GM12878 (cell line): ENCODE results near the gene PCBD1.

Experiments
- CEBPB ChIP-seq, 2 experiments: fragments of 150-350 bp in 1 of 2; IDR thresholded peaks; 2 replicates each; pipeline ENCODE4 v1.6.1; 2012 to 2014; ENCODE audit warnings: low read depth in 2 of 2, low read length in 2 of 2, borderline replicate concordance in 1 of 2, inconsistent platforms in 1 of 2
- NRF1 ChIP-seq: conservative IDR thresholded peaks from 2 replicates; pipeline ENCODE4 v1.6.1; 2011; ENCODE audit warnings: mild to moderate bottlenecking, low read depth, low read length, improper control_type of control experiment
- POLR2A ChIP-seq: IDR thresholded peaks from 2 replicates; pipeline ENCODE4 v1.6.1; 2011; ENCODE audit warnings: low read depth, mild to moderate bottlenecking, low read length
- POLR2AphosphoS2 ChIP-seq: IDR thresholded peaks from 2 replicates; pipeline ENCODE4 v1.6.1; 2011; ENCODE audit warnings: low read depth, mild to moderate bottlenecking, low read length, improper control_type of control experiment, moderate library complexity
- POLR2AphosphoS5 ChIP-seq: IDR thresholded peaks from 2 replicates; pipeline ENCODE4 v1.6.1; 2011; ENCODE audit warnings: mild to moderate bottlenecking, low read length, inconsistent platforms
- SMARCA5 ChIP-seq: fragments of 450-650 bp; IDR thresholded peaks from 2 replicates; pipeline ENCODE4 v1.6.1; 2017; ENCODE audit warnings: mild to moderate bottlenecking
- TF ChIP-seq, protein P1 (sequence below): fragments of 450-650 bp; formaldehyde crosslinking; IDR thresholded peaks from 2 replicates; pipeline ENCODE4 v1.4.0; 2020; ENCODE audit warnings: mild to moderate bottlenecking, moderate library complexity
- TF ChIP-seq, protein P2 (sequence below): IDR thresholded peaks from 2 replicates; pipeline ENCODE4 v1.6.1; 2011; ENCODE audit warnings: low read depth, low read length, improper control_type of control experiment, borderline replicate concordance
- TF ChIP-seq, protein P3 (sequence below): IDR thresholded peaks from 2 replicates; pipeline ENCODE4 v1.6.1; 2012; ENCODE audit warnings: low read depth, low read length, improper control_type of control experiment
- TF ChIP-seq, protein P4 (sequence below), 3 experiments: IDR thresholded peaks in 2 of 3; conservative IDR thresholded peaks in 1 of 3; 2 replicates each; pipeline ENCODE4 v1.5.1; 2011; ENCODE audit warnings: low read depth in 3 of 3, low read length in 3 of 3, mild to moderate bottlenecking in 3 of 3, control low read depth in 2 of 3, moderate library complexity in 2 of 3, inconsistent platforms in 1 of 3, mixed read lengths in 1 of 3; ENCODE audit not compliant: control insufficient read depth in 2 of 3, insufficient read depth in 1 of 3; ENCODE audit errors: extremely low read depth in 1 of 3
- TF ChIP-seq, protein P5 (sequence below): IDR thresholded peaks from 2 replicates; pipeline ENCODE4 v1.6.1; 2012; ENCODE audit warnings: mild to moderate bottlenecking, low read depth, low read length

DNA sequence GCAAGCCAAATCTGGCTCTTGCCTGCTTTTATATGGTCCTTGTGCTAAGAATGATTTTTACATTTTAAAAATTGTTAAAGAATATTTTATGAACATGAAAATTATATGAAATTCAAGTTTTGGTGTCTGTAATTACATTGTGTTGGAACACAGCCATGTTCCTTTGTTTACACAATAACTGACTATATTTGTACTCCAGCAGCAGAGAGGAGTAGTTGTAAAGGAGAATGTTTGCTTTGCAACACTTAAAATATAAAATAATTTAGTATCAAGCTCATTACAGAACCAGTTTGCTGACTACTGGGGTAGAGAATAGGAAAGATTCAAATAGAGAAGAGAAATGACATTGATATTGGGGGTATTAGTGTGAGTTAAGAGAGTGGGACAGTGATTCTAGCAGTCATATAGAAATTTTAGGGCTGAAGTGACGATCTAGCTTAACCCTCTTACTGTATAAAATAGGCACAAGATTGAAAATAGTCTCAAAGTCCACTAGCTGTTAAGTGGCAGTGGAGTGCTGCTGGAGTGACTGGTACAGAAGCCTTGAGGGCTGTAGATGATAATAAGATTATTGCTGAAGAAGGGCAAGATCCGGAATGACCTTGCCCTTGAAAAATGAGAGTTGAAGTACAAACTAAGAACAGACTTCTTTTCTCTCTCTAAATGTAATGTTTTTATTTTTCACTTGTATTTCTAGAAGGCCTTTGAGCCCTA lies 44.4 kb downstream of the PCBD1 start:
- TF ChIP-seq, protein P1, sequence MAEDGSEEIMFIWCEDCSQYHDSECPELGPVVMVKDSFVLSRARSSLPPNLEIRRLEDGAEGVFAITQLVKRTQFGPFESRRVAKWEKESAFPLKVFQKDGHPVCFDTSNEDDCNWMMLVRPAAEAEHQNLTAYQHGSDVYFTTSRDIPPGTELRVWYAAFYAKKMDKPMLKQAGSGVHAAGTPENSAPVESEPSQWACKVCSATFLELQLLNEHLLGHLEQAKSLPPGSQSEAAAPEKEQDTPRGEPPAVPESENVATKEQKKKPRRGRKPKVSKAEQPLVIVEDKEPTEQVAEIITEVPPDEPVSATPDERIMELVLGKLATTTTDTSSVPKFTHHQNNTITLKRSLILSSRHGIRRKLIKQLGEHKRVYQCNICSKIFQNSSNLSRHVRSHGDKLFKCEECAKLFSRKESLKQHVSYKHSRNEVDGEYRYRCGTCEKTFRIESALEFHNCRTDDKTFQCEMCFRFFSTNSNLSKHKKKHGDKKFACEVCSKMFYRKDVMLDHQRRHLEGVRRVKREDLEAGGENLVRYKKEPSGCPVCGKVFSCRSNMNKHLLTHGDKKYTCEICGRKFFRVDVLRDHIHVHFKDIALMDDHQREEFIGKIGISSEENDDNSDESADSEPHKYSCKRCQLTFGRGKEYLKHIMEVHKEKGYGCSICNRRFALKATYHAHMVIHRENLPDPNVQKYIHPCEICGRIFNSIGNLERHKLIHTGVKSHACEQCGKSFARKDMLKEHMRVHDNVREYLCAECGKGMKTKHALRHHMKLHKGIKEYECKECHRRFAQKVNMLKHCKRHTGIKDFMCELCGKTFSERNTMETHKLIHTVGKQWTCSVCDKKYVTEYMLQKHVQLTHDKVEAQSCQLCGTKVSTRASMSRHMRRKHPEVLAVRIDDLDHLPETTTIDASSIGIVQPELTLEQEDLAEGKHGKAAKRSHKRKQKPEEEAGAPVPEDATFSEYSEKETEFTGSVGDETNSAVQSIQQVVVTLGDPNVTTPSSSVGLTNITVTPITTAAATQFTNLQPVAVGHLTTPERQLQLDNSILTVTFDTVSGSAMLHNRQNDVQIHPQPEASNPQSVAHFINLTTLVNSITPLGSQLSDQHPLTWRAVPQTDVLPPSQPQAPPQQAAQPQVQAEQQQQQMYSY (CRISPR knock-in tag) = no peak
- TF ChIP-seq POLR2A = no peak
- TF ChIP-seq POLR2AphosphoS5 = no peak
- no peak for TF ChIP-seq SMARCA5
- TF ChIP-seq POLR2AphosphoS2 = no peak
- TF ChIP-seq, protein P2, sequence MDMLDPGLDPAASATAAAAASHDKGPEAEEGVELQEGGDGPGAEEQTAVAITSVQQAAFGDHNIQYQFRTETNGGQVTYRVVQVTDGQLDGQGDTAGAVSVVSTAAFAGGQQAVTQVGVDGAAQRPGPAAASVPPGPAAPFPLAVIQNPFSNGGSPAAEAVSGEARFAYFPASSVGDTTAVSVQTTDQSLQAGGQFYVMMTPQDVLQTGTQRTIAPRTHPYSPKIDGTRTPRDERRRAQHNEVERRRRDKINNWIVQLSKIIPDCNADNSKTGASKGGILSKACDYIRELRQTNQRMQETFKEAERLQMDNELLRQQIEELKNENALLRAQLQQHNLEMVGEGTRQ = no peak
- TF ChIP-seq, protein P3, sequence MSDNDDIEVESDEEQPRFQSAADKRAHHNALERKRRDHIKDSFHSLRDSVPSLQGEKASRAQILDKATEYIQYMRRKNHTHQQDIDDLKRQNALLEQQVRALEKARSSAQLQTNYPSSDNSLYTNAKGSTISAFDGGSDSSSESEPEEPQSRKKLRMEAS = no peak
- TF ChIP-seq, protein P4, sequence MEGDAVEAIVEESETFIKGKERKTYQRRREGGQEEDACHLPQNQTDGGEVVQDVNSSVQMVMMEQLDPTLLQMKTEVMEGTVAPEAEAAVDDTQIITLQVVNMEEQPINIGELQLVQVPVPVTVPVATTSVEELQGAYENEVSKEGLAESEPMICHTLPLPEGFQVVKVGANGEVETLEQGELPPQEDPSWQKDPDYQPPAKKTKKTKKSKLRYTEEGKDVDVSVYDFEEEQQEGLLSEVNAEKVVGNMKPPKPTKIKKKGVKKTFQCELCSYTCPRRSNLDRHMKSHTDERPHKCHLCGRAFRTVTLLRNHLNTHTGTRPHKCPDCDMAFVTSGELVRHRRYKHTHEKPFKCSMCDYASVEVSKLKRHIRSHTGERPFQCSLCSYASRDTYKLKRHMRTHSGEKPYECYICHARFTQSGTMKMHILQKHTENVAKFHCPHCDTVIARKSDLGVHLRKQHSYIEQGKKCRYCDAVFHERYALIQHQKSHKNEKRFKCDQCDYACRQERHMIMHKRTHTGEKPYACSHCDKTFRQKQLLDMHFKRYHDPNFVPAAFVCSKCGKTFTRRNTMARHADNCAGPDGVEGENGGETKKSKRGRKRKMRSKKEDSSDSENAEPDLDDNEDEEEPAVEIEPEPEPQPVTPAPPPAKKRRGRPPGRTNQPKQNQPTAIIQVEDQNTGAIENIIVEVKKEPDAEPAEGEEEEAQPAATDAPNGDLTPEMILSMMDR (IDR thresholded peaks at IDR 0.05 in 2 of 3, conservative IDR thresholded peaks at IDR 0.05 in 1 of 3; ENCODE audit: control insufficient read depth in 2 of 3, extremely low read depth in 1 of 3, insufficient read depth in 1 of 3, low read depth in 3 of 3, low read length in 3 of 3) = no peak
- TF ChIP-seq, protein P5, sequence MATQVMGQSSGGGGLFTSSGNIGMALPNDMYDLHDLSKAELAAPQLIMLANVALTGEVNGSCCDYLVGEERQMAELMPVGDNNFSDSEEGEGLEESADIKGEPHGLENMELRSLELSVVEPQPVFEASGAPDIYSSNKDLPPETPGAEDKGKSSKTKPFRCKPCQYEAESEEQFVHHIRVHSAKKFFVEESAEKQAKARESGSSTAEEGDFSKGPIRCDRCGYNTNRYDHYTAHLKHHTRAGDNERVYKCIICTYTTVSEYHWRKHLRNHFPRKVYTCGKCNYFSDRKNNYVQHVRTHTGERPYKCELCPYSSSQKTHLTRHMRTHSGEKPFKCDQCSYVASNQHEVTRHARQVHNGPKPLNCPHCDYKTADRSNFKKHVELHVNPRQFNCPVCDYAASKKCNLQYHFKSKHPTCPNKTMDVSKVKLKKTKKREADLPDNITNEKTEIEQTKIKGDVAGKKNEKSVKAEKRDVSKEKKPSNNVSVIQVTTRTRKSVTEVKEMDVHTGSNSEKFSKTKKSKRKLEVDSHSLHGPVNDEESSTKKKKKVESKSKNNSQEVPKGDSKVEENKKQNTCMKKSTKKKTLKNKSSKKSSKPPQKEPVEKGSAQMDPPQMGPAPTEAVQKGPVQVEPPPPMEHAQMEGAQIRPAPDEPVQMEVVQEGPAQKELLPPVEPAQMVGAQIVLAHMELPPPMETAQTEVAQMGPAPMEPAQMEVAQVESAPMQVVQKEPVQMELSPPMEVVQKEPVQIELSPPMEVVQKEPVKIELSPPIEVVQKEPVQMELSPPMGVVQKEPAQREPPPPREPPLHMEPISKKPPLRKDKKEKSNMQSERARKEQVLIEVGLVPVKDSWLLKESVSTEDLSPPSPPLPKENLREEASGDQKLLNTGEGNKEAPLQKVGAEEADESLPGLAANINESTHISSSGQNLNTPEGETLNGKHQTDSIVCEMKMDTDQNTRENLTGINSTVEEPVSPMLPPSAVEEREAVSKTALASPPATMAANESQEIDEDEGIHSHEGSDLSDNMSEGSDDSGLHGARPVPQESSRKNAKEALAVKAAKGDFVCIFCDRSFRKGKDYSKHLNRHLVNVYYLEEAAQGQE = no peak
- TF ChIP-seq CEBPB (IDR thresholded peaks at IDR 0.05; ENCODE audit: borderline replicate concordance in 1 of 2, low read depth in 2 of 2, low read length in 2 of 2) = no peak
- no peak for TF ChIP-seq NRF1
